RPMI8226 (cell line): ENCODE results near the gene SLC4A1.

Source experiments
- DNase-seq: peaks from one replicate; pipeline ENCODE4 v3.0.0-alpha.2; 2015

The SLC4A1 gene

DNA sequence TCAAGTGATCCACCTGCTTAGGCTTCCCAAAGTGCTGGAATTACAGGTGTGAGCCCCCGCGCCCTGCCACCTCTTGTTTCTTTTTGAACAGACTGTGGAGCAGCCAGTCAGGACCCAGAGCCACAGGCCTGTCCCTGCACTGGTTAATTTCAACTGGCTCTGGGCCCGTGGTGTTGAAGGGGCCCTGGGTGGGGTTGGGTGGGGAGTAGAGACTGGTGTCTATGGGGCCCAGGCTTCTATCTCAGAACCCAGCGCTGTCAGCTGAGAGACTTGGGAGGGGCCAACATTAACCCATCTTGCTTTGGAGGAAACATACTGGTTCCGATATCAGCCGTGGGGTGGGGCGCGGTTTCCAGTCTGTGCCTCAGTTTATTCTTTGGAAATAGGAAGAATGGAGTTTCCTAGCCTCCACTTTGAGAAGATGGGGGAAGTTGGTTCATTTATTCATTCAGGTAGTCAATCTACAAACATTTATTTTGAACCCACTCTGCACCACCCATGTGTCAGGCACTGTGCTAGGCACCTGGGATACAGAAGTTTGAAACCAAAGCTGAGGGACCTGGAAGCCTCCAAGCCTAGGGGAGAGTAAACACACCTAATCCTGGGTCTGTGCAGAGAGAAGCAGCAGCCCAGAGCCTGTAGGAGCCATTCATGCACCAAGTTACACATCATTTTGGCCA lies 15.5 kb upstream of the SLC4A1 start:
- no peak for DNase-seq

DNA sequence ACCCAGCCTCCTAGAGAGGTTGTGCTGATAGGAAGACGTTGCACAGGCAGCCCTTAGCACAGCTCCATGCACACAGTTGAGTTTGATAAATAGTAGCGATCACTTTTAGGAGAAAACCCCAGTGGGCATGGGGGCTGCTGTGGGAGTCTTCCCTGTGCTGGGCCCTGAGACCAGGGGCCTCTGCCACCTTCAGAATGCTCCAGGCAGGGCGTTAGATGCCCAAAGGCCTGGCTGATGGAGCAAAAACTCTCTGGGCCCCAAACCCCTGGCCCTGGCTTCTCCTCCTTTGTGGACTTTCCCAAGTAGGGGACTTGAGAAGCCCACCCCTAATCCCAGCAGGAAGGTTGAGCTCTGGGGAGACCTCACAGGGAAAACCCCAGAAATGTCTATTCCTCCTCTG lies 14.3 kb upstream of the SLC4A1 start:
- no peak for DNase-seq

DNA sequence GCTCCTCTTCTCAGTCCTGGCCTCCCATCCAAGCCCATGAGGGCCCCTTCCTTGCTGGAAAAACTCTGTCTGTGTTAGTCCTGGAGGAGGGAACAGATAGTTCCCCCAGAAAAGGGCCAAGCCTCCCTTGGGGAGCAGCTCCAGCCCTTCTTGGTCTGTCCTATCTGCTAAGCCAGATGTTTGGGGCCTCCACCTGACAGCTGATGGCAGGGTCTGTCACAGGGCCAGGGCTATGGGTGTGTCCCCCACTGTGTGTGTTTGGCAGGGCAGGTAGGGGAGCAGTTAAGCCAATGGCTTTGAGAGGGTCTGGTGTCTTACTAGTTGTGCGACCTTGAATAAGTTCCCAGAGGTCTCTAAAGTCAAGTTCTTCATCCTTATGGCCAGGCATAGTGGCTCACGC lies 13.6 kb upstream of the SLC4A1 start:
- DNase-seq = no peak

DNA sequence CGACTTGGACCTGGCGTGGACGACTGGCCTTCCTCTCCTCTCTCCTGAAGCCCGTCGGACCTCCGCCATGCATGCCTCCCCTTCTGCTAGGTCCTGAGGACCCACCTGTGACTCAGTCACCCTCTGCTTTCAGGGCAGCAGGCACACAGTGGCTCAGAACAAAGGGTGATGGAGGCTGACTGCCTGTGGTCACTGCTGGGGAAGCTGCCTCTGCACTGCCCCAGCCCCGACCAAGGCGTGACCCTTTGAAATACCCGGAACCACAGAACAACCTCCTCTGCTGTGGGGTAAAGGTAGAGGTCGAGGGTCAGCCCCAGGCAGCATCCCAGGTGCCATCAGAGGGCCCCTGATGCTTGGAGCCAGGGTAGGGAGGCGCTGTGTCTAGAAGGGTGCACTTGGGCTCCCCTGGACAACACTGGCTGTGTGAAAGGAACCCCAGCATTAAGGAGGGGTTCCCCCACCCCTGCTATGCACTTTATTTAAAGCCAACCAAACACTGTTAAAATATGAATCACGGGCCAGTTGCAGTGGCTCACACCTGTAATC lies 12.5 kb upstream of the SLC4A1 start:
- DNase-seq = no peak

DNA sequence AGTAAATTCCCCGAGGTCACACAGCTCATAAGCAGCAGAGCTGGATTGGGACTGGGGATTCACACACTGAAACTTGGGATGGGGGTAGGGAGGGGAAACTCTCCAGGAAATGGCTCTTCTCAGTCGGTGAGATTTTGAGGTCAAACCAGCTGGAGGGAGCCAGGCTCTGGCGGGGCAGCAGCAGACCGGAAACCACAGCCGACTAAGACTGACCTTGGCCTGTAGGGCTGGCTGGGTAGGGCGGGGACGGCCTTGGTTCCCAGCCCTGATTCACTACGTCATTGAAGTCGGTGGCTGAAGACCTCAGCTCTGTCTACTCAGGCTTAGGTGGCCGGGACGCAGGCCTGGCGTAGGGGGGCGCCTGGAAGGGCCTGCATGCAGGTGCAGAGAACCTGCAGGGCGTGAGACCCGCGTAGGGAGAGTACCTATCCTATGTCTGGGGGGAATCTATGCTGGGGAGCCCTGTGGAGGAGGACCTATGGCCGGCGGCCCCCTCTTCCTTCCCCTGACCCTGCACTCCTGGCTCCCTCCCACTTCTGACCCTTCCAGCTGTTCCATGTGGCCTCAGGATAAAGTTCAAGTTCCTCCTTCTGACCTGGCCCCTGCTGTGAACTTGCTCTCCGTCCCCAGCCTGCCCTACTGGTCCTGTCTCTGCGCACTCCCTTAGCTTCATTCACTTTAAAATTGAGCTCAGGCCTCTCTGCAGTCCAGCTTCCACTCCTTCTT lies 11.9 kb upstream of the SLC4A1 start:
- peak; percentile 87 for DNase-seq

DNA sequence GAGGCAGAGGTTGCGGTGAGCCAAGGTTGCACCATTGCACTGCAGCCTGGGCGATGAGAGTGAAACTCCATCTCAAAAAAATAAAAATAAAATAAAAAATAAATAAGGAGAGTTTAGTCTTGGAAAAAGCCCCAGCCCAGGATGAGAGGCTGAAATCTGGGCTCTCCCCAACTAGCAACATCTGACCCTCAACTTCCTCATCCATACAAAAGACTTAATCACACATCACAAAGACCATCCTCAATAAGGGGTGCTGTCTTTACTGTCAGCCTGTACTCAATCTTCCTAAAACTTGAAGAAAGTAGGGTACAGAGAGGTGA lies 11.4 kb upstream of the SLC4A1 start:
- no peak for DNase-seq

DNA sequence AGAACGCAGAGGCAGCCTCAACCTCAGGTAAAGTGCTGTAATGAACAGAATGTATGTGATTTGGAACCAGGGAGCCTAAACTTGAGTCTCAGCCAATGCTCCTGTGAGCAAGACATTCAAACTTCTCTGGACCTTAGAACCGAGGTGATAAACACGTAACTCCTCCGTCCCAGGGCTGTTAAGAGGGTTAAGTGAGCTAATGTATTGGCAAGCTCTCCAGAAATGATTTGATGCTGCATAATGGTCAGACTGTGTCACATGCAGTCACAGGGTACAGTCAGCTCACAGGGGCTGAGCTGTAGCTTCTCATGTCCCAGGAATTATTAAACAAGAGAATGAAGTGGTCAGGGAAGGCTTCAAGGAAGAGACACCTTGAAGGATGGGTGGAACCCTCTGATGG lies 10.0 kb upstream of the SLC4A1 start:
- no peak for DNase-seq

DNA sequence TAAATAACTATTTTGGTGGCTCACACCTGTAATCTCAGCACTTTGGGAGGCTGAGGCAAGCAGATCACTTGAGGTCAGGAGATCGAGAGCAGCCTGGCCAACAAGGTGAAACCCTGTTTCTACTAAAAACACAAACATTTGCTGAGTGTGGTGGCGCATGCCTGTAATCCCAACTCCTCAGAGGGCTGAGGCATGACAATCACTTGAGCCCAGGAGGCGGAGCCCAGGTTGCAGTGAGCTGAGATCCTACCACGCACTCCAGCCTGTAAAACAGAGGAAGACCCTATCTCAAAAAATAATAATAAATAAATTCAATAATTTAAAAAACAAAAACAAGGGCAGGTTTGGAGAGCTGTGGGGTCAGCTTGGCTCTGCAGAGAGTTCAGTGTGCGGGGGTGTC lies 5.7 kb upstream of the SLC4A1 start:
- DNase-seq = no peak

DNA sequence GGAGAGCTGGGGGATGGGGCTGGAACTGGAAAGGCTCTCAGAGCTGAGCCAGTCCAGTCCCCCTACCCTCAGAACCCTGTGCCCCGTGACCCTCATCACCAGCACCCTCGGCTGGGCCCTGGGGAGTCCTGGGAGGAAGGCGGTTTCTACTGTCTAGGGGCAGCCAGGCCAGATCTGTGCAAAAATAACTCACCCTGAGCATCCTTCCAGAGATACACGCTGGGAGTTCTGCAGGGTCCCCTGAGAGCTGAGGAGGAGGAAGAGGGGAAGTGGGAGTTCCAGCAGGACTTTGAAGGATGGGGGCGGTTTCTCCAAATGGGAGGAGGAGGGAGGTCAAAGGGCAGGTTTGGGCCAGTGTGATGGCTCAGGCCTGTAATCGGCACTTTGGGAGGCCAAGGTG lies 5.0 kb upstream of the SLC4A1 start:
- DNase-seq = no peak

DNA sequence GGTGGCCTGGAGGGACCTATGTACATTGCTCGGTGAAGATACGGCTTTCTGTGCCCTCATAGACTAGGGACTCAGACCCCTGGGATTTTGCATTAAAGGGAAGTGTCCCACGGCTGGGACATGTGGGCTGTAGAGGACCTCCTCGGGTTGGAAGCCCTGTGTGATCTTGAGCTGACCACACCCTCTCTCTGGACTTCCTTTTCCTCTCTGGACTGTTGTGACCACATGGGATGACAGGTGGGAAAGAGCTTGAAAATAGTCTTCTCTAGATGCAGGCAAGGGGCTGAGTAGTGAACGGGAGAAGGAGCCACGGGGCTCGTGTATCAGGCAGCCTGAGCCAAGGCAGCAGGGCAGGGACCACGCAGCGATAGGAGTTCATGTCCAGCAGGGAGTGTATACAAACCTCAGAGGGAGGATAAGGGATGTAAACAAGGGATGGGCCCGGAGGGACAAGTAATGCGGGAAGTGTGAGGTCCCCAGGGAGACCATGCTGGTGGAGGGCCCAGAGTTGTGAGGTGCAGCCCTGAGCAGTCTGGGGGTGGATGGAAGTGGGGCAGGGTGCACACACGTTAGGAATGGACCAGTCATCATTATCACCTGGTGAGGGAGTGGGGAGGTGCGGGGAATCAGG lies 4.5 kb upstream of the SLC4A1 start:
- no peak for DNase-seq

DNA sequence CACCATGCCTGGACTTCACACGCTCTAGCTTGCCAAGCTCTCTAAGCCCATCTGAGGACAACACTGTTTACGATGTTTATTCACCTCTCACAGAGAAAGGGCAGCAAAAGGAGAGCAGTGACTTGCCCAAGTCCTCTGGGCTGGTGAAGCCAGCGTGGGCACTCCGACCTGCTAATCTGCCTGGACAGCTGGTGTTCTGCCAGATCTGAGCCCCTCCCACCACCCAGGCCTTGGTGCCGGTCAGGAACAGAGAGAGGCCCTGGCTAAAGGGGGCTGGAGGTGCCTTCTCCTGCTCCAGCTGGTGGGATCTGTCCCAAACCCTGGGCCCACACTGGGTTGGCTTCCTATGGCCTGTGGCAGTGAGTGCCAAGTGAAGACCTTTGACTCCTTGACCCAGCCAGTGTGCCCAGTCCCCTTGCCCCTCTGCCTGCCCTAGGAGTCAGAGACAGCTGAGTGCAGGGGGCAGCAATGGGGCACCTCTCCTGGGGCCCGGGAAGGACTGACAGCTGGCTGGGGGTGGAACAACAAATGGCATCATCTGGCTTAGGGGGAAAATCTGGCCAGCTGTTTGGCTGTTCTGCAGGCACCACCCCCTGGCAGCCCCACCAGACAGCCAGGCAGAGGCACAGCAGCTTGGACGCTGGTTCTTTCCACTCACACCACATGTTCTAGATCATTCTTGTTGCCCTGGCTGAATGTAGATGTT lies 1.8 kb upstream of the SLC4A1 start:
- no peak for DNase-seq

DNA sequence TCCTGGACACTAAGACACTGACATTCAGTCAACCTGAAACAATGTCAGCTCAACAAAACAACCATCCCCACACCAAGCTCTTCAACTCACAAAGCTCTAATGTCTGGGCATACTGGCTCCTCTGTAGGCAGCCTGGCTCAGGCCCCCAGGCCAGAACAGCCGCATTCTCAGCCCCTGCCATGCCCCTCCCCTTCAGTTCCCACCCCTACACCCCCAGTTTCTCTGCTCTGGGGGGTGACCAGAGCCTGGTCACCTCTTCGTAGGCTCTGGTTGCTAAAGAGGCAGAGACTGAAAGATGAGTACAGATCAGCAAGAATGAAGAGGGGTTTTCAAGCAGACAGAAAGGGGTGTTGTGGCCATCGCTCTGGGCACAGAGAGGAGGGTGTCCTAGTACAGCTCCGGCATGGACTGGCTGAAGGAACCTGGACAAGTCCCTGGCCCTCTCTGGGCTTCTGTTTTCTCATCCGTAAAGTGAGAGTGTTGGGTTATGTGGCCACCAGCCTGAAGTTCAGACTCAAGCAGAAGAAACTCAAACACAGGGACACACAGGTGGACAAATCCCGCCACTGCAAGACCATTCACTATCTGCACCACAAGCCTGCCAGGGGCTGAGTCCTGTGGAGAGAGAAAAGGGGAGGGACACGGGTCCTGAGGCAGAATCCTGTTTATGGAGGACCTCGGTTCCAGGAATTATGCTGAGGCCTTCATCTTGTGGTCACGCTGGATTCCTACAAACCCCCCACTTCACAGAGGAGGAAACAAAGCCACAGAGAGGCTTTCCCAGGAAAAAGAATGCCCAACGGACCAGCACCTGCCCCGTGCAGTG lies 987 bp upstream of the SLC4A1 start:
- DNase-seq = no peak

DNA sequence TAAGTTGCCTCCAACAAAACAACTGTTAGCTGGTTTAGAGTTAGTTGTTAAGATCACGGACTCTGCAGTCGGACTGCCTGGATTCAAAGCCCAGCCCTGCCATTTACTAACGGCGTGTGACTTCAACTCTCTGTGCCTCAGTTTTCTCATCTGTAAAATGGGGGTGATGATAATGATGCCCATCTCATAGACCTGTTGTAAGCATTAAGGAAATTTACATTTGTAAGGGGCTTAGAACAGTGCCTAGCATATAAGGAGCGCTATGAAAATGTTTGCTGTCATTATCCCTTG lies 825 bp downstream of the SLC4A1 start:
- DNase-seq = no peak

DNA sequence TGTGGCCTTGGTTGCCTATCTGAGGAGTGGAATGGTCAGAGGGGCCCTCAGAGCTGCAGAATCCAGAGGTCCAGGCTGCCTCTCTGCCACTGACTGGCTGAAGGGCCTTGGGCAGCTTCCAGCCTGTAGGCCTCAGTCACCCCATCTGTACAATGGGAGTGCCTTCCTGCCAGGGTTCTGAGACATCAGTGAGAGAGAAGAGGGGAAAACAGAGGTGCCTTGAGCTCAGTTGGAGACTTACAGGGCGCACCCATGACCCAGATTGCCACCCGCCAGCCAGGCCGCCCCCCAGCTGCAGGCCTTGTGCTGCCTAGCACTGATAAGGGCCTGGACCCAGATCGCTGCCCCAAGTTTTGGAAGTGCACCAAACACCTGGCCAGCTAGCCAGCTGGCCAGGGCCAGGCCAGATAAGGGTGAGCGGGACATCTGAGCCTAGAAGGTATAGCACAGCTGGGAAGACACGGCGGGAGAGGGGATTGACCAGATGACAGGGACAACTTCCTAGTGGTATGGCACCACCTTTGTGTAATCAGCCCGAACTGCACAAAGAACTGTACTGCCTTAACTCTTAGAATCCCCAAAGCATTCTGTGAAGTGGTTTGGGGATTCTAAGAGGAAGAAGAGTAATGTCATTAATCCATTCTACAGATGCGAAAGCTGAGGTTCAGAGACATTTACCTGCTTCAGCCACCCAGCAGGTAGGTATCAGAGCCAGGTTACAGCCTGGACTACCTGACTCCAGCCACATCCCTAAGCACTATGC lies 1.4 kb downstream of the SLC4A1 start:
- no peak for DNase-seq

DNA sequence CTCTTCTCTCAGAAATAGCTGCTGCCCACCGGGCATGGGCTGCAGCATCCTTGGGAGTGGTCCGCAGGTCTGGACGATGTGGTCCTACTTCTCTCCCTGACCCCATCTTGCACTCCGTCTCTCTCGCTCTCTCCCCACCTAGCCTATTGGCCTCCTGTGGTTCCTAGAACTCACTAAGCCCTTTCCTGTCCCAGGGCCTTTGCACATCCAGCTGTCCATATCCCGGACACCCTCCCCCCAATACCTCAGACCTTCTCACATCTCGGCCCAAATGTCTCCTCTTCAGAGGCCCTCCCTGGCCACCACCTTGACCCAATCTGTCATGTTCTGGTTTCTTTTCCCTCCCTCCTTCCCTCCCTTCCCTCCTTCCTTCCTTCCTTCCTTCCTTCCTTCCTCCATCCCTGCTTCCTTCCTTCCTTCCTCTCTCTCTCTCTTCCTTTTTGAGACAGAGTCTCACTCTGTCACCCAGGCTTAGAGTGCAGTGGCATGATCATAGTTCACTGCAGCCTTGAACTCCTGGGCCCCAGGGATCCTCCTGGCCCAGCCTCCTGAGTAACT lies 4.5 kb downstream of the SLC4A1 start:
- DNase-seq = no peak

DNA sequence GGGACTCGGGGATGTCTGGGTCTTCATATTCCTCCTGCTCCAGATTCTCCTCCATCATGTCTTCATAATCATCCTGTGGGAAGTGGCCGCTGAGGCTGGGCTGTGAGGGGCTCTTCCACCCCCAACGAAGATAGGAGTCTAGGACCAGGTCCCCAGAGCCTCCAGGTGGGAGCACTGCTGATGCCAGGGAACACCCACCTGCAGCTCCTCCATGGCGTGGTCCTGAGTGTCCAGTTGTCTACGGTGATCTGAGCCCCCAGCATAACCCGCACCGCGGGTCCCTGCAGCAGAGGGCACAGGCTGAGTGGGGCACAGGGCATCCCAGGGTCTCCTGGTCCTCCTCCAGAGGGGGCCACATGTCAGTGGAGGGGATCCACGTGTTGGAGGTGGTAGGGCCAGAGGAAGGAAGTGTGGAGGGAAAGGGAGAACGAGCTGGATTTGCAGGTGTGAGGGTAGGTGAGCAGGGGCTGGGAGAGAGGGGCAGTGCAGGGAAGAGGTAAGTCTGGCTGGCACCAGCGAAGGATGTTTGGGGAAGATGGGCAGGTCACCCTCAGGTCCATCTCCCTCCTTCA lies 5.2 kb downstream of the SLC4A1 start:
- DNase-seq = no peak

DNA sequence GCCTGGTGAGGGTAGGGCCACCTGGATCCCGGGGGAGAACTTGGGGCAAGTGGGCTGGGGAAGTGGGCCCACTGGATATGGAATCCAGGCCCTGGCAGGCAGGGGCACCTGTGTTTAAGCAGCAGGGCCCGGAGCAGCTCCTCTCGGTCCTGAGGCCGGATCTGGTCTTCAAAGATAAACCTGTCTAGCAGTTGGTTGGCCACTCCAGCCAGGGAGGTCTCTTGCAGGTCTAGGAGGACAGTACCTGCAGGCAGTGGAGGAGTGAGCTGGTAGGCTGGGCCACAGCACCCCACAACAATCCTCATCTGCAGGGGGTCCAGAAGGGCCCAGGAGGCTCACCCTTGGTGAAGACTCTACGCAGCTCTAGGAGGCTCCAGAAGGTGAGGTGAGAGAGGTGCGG lies 7.6 kb downstream of the SLC4A1 start:
- DNase-seq = no peak

DNA sequence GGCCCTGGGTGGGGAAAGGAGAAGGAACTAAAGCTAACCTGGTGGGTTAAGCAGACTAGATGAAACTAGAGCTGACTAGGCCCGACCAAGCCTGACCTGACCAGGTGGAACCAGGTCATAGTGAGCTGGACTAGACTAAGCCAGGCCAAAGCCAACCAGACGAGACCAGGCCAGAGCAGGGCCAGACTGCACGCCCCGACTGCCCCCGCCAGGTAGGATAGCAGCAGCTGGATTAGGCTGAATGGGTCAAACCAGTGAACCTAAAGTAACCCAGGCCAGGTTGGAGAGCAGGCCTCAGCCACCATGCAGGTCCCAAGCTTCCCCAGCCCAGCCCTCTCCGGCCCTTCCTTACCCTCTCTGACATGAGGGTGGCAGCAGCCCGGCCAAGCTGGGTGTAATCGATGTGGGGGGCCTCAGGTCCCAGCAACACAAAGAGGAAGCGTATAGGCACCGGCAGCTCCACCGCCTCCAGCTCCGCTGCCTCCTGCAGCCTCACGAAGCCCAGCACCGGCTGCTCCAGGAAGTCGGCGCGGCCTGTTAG lies 9.1 kb downstream of the SLC4A1 start:
- DNase-seq = no peak

DNA sequence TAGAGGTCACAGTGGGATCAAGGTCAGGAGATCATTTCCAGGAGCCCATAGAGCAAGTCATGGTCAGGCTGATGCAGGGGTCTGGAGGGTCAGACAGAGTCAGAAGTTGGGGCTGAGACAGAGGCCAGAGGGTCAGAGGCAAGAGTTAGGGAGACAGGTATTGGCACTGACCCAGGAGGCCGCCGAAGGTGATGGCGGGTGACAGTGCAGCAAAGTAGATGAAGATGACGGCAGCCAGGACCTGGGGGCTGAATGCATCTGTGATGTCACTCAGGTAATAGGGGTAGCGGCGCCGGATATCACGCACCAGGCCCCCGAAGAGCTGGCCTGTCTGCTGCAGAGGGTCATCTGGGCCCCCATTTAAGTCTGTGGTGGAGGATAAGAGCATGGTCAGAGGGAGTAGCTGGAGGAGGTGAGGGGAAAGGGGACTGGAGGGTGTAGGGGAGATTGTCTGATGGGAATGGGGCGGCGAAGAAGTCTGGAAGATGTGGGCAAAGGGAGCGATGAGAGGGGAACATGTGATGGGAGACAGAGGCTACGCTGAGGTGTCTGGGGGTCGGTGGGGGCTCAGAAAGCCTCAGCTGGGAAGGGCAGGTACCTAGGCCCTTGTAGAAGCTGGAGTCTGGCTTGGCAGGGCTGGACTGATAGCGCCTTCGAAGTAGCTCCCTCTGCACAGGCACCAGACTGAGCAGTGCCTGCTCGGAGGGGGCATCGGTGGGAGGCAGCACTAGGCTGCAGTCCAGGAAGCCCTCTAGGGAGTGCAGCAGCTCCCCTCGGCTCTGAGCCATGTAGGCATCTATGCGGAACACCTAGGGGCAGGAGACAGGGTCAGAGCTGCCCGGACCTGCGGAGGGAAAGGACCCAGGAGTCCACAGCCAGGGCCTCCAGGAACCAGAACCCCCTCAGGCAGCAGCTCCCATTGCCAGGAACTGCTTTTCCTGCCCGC lies 9.8 kb downstream of the SLC4A1 start:
- no peak for DNase-seq

DNA sequence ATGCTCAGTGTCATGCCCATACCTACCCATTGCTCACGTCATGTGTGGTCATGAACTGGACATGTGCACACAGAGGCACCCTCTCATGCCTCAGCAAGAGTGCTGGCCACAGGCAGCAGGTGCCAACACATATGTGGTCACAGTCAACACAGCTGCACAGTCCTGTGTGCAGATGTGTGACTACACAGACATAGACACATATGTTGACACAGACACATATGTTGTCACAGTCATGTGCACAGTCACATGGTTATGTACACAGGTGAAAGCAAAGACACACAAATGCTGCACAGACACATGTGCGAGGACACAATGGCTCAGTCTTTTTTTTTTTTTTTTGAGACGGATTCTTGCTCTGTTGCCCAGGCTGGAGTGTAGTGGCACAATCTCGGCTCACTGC lies 11.3 kb downstream of the SLC4A1 start:
- no peak for DNase-seq
